ENCODE data around the gene ADGRV1.

Gene ADGRV1

DNA sequence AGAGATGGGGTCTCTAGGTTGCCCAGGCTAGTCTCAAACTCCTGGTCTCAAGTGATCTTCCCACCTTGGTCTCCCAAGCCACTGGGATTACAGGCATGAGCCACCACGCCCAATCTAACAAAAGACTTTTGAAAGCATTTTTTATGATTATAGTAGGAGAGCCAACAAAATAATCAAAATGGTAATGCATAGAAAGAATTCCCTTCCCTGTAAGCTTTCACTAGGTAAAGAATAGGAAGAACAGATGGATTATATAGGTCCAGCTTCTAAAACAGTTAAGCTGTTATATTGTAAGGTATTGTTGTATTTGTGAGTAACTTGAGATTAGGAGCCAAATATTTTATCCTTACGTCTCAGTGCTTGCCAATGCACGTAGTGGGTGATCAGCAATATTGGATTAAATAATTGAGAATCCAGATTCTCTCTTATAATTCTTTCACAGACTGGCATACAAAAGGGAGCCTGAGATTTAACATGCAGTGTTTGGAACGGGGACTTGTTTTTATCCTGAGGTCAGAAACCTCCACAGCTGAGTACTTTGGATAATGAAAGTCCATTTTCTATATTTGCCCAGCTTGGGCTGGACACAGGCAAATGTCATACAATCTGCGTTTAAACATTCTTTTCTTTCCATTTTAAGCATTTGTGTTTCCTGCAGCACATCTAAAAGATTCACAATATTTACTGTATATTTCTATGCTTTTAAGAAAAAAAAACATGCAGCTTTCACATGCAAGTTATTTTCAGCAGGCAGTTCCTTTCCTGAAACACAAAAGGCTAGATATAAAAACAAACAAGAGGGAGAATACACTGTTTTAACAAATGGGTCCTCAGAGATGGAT is 586.1 kb downstream of the ADGRV1 start:
- no peak overlapping the region for H3K4me3 ChIP-seq (ENCODE audit: insufficient read depth, low read depth, low read length, poor library complexity, severe bottlenecking)
- H3K27ac ChIP-seq (ENCODE audit: insufficient read depth, low read length, poor library complexity, severe bottlenecking) = no peak overlapping the region
- no peaks in the 10 kb centered on the region for H3K9me3 ChIP-seq (ENCODE audit: control insufficient read depth, low read length)
- H3K36me3 ChIP-seq (ENCODE audit: control insufficient read depth, insufficient read depth, low read length) = no peaks in the 10 kb centered on the region
- no peaks in the 10 kb centered on the region for H3K4me1 ChIP-seq (ENCODE audit: control insufficient read depth, insufficient read depth, low read length, poor library complexity, severe bottlenecking)
- H3K27me3 ChIP-seq (replicated peaks; ENCODE audit: control insufficient read depth, insufficient read depth, low read length, poor library complexity, severe bottlenecking) = no peaks in the 10 kb centered on the region
- DNase-seq = no peak

DNA sequence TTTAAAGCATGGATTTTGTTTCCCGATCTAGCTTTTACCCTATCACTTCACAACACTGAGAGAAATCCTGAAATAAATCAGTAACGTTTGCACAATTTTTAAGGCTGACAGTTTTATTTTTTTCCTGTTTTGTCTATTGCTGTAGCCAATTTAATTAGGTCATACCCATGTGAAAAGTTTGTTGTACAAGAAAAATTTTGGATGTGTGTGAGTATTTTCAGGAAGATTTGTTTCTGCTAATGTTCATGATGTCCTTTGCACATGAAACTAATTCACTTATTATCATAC is 586.7 kb downstream of the ADGRV1 start:
- H3K27me3 ChIP-seq (replicated peaks; ENCODE audit: control insufficient read depth, insufficient read depth, low read length, poor library complexity, severe bottlenecking) = no peaks in the 10 kb centered on the region
- no peaks in the 10 kb centered on the region for H3K36me3 ChIP-seq (ENCODE audit: control insufficient read depth, insufficient read depth, low read length)
- H3K27ac ChIP-seq (ENCODE audit: insufficient read depth, low read length, poor library complexity, severe bottlenecking) = no peak overlapping the region
- no peak for DNase-seq
- no peaks in the 10 kb centered on the region for H3K4me1 ChIP-seq (ENCODE audit: control insufficient read depth, insufficient read depth, low read length, poor library complexity, severe bottlenecking)
- no peaks in the 10 kb centered on the region for H3K9me3 ChIP-seq (ENCODE audit: control insufficient read depth, low read length)
- no peak overlapping the region for H3K4me3 ChIP-seq (ENCODE audit: insufficient read depth, low read depth, low read length, poor library complexity, severe bottlenecking)

DNA sequence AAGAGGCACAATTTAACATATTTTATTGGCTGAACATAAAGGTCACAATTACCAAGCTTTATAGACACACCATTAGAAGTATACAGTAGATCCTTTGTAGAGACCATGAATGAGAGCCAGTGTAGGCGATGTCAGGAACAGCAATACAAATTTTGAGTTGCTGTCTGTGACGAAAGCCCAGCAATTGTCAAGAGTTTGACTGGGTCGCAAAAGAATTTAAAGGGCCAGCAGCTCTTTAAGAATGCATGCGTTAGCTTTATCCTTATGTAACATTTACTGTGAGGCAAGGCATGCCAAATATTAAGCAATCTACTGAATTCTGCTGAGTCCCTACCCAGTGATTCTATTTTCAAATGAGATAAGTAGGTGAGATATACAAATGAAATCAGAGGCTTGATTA is 587.6 kb downstream of the ADGRV1 start:
- Histone ChIP-seq H3K4me3 (ENCODE audit: insufficient read depth, low read depth, low read length, poor library complexity, severe bottlenecking) (no peak overlapping the region), H3K4me1 (ENCODE audit: control insufficient read depth, insufficient read depth, low read length, poor library complexity, severe bottlenecking) (no peaks in the 10 kb centered on the region), H3K27me3 (replicated peaks; ENCODE audit: control insufficient read depth, insufficient read depth, low read length, poor library complexity, severe bottlenecking) (peaks cover 3% of the 10 kb centered on the region), H3K27ac (ENCODE audit: insufficient read depth, low read length, poor library complexity, severe bottlenecking) (no peak overlapping the region), H3K36me3 (ENCODE audit: control insufficient read depth, insufficient read depth, low read length) (no peaks in the 10 kb centered on the region), H3K9me3 (ENCODE audit: control insufficient read depth, low read length) (no peaks in the 10 kb centered on the region)
- no peak for DNase-seq

DNA sequence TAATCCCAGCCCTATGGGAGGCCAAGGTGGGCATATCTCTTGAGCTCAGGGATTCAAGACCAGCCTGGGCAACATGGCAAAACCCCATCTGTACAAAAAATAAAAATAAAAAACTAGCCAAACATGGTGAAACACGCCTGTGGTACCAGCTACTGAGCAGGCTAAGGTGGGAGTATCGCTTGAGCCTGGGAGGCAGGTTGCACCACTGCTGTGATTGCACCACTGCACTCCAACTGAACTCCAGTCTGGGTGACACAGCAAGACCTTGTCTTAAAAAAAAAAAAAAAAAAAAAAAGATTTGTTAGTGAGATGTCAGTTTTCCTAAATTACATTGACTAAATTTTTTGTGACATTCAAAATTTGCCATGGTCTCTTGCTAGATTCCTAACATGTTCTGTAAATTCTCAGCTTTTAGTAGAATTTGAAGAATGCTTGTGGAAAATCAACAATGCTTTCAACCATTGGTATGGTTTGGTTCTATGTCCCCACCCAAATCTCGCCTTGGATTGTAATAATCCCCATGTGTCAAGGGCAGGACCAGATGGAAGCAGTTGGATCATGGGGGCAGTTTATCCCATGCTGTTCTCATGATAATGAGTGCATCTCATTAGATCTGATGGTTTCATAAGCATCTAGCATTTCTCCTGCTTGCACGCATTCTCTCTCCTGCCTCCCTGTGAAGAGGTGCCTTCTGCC is 588.5 kb downstream of the ADGRV1 start:
- Histone ChIP-seq H3K4me1 (ENCODE audit: control insufficient read depth, insufficient read depth, low read length, poor library complexity, severe bottlenecking) (no peaks in the 10 kb centered on the region), H3K4me3 (ENCODE audit: insufficient read depth, low read depth, low read length, poor library complexity, severe bottlenecking) (no peak overlapping the region), H3K36me3 (ENCODE audit: control insufficient read depth, insufficient read depth, low read length) (no peaks in the 10 kb centered on the region), H3K27me3 (replicated peaks; ENCODE audit: control insufficient read depth, insufficient read depth, low read length, poor library complexity, severe bottlenecking) (peaks cover 3% of the 10 kb centered on the region), H3K9me3 (ENCODE audit: control insufficient read depth, low read length) (no peaks in the 10 kb centered on the region), H3K27ac (ENCODE audit: insufficient read depth, low read length, poor library complexity, severe bottlenecking) (no peak overlapping the region)
- DNase-seq = no peak

DNA sequence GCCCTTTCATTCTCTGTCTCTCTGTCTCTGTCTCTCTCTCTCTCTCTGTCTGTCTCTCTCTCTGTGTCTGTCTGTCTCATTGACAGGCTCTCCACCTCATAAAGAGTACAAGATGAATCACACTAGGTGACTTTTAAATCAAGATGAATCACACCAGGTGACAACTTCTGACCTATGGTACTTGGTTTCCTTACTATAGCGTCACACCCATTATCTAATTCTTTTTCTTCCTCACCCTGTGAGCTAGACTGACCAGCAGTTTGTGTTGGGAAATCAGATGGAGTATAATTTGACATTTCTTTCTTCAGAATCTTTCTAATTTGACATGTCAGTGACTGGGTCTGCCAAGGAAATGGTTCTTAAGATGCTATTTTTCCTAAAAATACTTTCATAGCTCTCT is 591.6 kb downstream of the ADGRV1 start:
- no peak overlapping the region for H3K4me3 ChIP-seq (ENCODE audit: insufficient read depth, low read depth, low read length, poor library complexity, severe bottlenecking)
- DNase-seq = no peak
- H3K9me3 ChIP-seq (ENCODE audit: control insufficient read depth, low read length) = no peaks in the 10 kb centered on the region
- no peaks in the 10 kb centered on the region for H3K36me3 ChIP-seq (ENCODE audit: control insufficient read depth, insufficient read depth, low read length)
- H3K27me3 ChIP-seq (replicated peaks; ENCODE audit: control insufficient read depth, insufficient read depth, low read length, poor library complexity, severe bottlenecking) = peaks cover 3% of the 10 kb centered on the region
- H3K4me1 ChIP-seq (ENCODE audit: control insufficient read depth, insufficient read depth, low read length, poor library complexity, severe bottlenecking) = no peaks in the 10 kb centered on the region
- no peak overlapping the region for H3K27ac ChIP-seq (ENCODE audit: insufficient read depth, low read length, poor library complexity, severe bottlenecking)

DNA sequence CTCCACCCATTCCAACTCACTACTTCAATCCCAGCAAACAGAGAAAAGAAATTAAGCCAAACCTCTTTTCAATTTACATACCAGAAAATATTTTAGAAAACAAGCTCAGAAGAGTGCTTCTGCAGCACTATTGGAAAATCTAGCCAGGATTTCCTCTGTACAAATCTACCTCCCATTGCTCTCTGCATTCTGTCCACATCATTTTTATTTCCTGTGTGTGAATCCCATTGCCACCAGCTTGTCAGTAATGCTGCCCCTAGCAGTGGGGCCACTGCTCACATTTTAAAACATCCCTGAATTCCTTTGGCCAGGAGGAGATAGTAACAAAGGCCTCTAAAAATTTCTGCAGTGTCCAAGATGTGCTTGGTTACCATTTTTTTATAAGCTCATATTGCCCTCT is 592.0 kb downstream of the ADGRV1 start:
- no peak for DNase-seq
- Histone ChIP-seq H3K9me3 (ENCODE audit: control insufficient read depth, low read length) (no peaks in the 10 kb centered on the region), H3K4me1 (ENCODE audit: control insufficient read depth, insufficient read depth, low read length, poor library complexity, severe bottlenecking) (no peaks in the 10 kb centered on the region), H3K4me3 (ENCODE audit: insufficient read depth, low read depth, low read length, poor library complexity, severe bottlenecking) (no peak overlapping the region), H3K27ac (ENCODE audit: insufficient read depth, low read length, poor library complexity, severe bottlenecking) (no peak overlapping the region), H3K27me3 (replicated peaks; ENCODE audit: control insufficient read depth, insufficient read depth, low read length, poor library complexity, severe bottlenecking) (peaks cover 3% of the 10 kb centered on the region), H3K36me3 (ENCODE audit: control insufficient read depth, insufficient read depth, low read length) (no peaks in the 10 kb centered on the region)

DNA sequence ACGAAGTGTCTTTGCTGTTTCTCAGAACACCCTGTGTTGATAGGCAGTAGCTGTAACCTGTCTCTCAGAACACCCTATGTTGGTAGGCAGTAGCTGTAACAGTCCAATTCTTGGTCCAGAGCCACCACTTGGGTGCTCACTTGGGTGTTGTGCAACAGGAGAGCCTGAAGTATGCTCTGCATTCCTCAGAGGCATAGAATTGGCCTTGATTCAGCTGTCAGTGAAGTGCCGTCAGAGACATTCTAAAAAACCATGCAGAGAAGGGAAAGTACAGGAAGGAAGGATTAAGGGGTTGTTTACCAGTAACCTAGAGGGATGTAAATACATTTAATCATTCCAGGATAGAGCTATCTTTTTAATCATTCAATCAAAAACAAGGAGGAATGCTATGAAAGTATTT is 593.4 kb downstream of the ADGRV1 start:
- DNase-seq = no peak
- H3K27ac ChIP-seq (ENCODE audit: insufficient read depth, low read length, poor library complexity, severe bottlenecking) = no peak overlapping the region
- no peaks in the 10 kb centered on the region for H3K36me3 ChIP-seq (ENCODE audit: control insufficient read depth, insufficient read depth, low read length)
- H3K27me3 ChIP-seq (replicated peaks; ENCODE audit: control insufficient read depth, insufficient read depth, low read length, poor library complexity, severe bottlenecking) = peaks cover 3% of the 10 kb centered on the region
- H3K4me3 ChIP-seq (ENCODE audit: insufficient read depth, low read depth, low read length, poor library complexity, severe bottlenecking) = no peak overlapping the region
- no peaks in the 10 kb centered on the region for H3K4me1 ChIP-seq (ENCODE audit: control insufficient read depth, insufficient read depth, low read length, poor library complexity, severe bottlenecking)
- no peaks in the 10 kb centered on the region for H3K9me3 ChIP-seq (ENCODE audit: control insufficient read depth, low read length)

DNA sequence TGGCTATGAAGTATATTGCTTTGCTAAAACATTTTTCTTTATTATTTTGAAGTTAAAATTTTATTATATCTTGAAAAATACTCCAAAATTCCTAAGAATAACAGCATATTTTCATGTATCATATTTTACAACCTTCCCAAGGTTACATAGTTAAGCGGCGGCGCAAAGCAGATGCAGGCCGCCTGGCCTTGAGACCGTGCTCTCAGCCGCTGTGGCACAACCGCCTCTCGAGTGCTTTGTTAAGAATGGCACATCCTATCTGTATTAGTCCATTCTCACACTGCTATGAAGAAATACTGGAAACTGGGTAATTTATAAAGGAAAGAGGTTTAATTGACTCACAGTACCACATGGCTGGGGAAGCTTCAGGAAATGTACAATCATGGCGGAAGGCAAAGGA is 595.7 kb downstream of the ADGRV1 start:
- no peak overlapping the region for H3K27ac ChIP-seq (ENCODE audit: insufficient read depth, low read length, poor library complexity, severe bottlenecking)
- no peaks in the 10 kb centered on the region for H3K9me3 ChIP-seq (ENCODE audit: control insufficient read depth, low read length)
- H3K4me1 ChIP-seq (ENCODE audit: control insufficient read depth, insufficient read depth, low read length, poor library complexity, severe bottlenecking) = no peaks in the 10 kb centered on the region
- no peak for DNase-seq
- H3K36me3 ChIP-seq (ENCODE audit: control insufficient read depth, insufficient read depth, low read length) = no peaks in the 10 kb centered on the region
- H3K27me3 ChIP-seq (replicated peaks; ENCODE audit: control insufficient read depth, insufficient read depth, low read length, poor library complexity, severe bottlenecking) = peaks cover 3% of the 10 kb centered on the region
- no peak overlapping the region for H3K4me3 ChIP-seq (ENCODE audit: insufficient read depth, low read depth, low read length, poor library complexity, severe bottlenecking)

DNA sequence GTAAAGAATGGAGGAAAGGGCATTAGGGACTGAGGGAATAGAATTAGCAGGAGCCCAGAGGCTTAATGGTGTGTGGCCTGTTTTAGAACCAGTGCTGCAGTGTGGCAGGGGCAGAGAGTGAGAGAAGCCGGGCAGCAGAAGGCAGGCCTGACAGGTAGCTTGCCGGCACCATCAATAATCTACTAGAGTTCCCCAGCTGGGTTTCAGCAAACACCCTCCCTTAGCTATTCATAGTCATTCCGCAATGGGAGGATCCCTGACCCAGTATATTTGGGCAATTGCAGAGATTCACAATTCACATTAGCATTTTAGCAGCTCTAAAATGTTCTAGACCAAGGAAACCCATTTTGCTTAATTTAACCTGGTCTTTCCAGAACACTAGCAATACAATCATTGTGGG is 596.7 kb downstream of the ADGRV1 start:
- no peak for DNase-seq
- Histone ChIP-seq H3K4me1 (ENCODE audit: control insufficient read depth, insufficient read depth, low read length, poor library complexity, severe bottlenecking) (no peaks in the 10 kb centered on the region), H3K9me3 (ENCODE audit: control insufficient read depth, low read length) (no peaks in the 10 kb centered on the region), H3K36me3 (ENCODE audit: control insufficient read depth, insufficient read depth, low read length) (no peaks in the 10 kb centered on the region), H3K27ac (ENCODE audit: insufficient read depth, low read length, poor library complexity, severe bottlenecking) (no peak overlapping the region), H3K4me3 (ENCODE audit: insufficient read depth, low read depth, low read length, poor library complexity, severe bottlenecking) (no peak overlapping the region), H3K27me3 (replicated peaks; ENCODE audit: control insufficient read depth, insufficient read depth, low read length, poor library complexity, severe bottlenecking) (peaks cover 3% of the 10 kb centered on the region)

DNA sequence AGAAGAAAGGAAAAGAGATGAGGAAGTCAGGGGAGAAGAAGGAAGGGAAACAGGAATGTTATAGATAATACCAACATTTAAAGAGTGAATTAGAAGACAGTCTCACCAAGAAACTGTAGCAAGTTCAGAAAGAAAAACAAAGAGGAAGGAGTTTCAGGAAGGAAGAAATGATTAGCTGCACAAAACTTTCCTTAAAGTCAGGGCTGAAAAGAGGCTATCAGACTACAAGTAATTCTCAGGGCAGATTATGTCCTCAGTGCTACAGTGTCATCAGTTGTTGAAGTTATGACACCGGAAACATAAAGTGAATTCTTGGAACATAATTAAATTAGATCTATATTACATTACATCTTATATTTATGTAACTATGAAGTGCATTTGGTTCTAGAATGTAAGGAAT is 597.6 kb downstream of the ADGRV1 start:
- H3K9me3 ChIP-seq (ENCODE audit: control insufficient read depth, low read length) = no peaks in the 10 kb centered on the region
- H3K27me3 ChIP-seq (replicated peaks; ENCODE audit: control insufficient read depth, insufficient read depth, low read length, poor library complexity, severe bottlenecking) = no peaks in the 10 kb centered on the region
- H3K27ac ChIP-seq (ENCODE audit: insufficient read depth, low read length, poor library complexity, severe bottlenecking) = no peak overlapping the region
- no peak for DNase-seq
- no peak overlapping the region for H3K4me3 ChIP-seq (ENCODE audit: insufficient read depth, low read depth, low read length, poor library complexity, severe bottlenecking)
- H3K4me1 ChIP-seq (ENCODE audit: control insufficient read depth, insufficient read depth, low read length, poor library complexity, severe bottlenecking) = no peaks in the 10 kb centered on the region
- H3K36me3 ChIP-seq (ENCODE audit: control insufficient read depth, insufficient read depth, low read length) = no peaks in the 10 kb centered on the region
